GM23338 (cell line): ENCODE results near the gene ZNF532.

ENCODE experiments used
- CREB1 ChIP-seq: fragments of 250-450 bp; sonication (Bioruptor Pico); IDR thresholded peaks from 2 replicates; pipeline ENCODE4 v1.5.0; 2020; ENCODE audit warnings: low read depth, mild to moderate bottlenecking, moderate library complexity
- EZH2 ChIP-seq: fragments of 200-600 bp; sonication (generic); IDR thresholded peaks from one replicate; pipeline ENCODE4 v1.8.0; 2017; ENCODE audit warnings: antibody characterized with exemption, mild to moderate bottlenecking, low read depth; ENCODE audit not compliant: unreplicated experiment
- EZH2phosphoT487 ChIP-seq: fragments of 200-600 bp; sonication (generic); IDR thresholded peaks from one replicate; pipeline ENCODE4 v1.8.1; 2018; ENCODE audit warnings: antibody characterized with exemption; ENCODE audit not compliant: unreplicated experiment
- NANOG ChIP-seq: IDR thresholded peaks from 2 replicates; pipeline ENCODE4 v1.6.1; 2016; ENCODE audit warnings: antibody characterized with exemption, borderline replicate concordance
- POLR2AphosphoS5 ChIP-seq: IDR thresholded peaks from 2 replicates; pipeline ENCODE4 v1.6.1; 2016; ENCODE audit warnings: antibody characterized with exemption, low read depth
- ZNF331 ChIP-seq: fragments of 250-450 bp; sonication (Bioruptor Pico); IDR thresholded peaks from 2 replicates; pipeline ENCODE4 v1.5.0; 2020; ENCODE audit warnings: low read depth, mild to moderate bottlenecking, moderate library complexity
- TF ChIP-seq, protein P1 (sequence below), 2 experiments: fragments of 200-600 bp in 1 of 2; sonication (generic) in 1 of 2; conservative IDR thresholded peaks; 2 replicates each; pipeline versions ENCODE4 v1.5.1 to v1.6.1; 2016 to 2017; ENCODE audit warnings: antibody characterized with exemption in 2 of 2, low read depth in 2 of 2, mild to moderate bottlenecking in 2 of 2, moderate library complexity in 1 of 2
- TF ChIP-seq, protein P2 (sequence below): IDR thresholded peaks from one replicate; pipeline ENCODE4 v1.6.1; 2018; ENCODE audit warnings: antibody characterized with exemption; ENCODE audit not compliant: unreplicated experiment

DNA sequence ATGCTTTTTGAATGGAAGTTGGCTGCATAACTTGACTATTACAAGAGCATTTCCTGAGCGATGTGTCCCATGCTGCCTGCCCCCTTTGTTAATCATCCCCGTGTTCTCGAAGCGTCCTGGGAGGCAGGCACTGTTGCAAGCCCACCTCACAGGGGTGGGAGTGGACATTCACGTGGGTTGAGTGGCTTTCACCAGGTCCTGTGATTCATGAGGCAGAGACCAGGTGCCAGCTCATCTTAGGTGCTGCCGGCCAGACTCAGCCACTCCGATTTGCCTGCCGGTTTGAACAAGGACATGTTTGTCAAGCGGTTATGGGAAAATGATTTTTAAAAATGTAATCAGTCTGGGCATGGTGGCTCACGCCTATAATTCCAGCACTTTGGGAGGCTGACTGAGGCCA lies 112.5 kb downstream of the ZNF532 start:
- TF ChIP-seq, protein P1, sequence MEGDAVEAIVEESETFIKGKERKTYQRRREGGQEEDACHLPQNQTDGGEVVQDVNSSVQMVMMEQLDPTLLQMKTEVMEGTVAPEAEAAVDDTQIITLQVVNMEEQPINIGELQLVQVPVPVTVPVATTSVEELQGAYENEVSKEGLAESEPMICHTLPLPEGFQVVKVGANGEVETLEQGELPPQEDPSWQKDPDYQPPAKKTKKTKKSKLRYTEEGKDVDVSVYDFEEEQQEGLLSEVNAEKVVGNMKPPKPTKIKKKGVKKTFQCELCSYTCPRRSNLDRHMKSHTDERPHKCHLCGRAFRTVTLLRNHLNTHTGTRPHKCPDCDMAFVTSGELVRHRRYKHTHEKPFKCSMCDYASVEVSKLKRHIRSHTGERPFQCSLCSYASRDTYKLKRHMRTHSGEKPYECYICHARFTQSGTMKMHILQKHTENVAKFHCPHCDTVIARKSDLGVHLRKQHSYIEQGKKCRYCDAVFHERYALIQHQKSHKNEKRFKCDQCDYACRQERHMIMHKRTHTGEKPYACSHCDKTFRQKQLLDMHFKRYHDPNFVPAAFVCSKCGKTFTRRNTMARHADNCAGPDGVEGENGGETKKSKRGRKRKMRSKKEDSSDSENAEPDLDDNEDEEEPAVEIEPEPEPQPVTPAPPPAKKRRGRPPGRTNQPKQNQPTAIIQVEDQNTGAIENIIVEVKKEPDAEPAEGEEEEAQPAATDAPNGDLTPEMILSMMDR (conservative IDR thresholded peaks at IDR 0.05; ENCODE audit: low read depth in 2 of 2), result no peak
- no peak for TF ChIP-seq EZH2phosphoT487
- no peak for TF ChIP-seq POLR2AphosphoS5
- TF ChIP-seq, protein P2, sequence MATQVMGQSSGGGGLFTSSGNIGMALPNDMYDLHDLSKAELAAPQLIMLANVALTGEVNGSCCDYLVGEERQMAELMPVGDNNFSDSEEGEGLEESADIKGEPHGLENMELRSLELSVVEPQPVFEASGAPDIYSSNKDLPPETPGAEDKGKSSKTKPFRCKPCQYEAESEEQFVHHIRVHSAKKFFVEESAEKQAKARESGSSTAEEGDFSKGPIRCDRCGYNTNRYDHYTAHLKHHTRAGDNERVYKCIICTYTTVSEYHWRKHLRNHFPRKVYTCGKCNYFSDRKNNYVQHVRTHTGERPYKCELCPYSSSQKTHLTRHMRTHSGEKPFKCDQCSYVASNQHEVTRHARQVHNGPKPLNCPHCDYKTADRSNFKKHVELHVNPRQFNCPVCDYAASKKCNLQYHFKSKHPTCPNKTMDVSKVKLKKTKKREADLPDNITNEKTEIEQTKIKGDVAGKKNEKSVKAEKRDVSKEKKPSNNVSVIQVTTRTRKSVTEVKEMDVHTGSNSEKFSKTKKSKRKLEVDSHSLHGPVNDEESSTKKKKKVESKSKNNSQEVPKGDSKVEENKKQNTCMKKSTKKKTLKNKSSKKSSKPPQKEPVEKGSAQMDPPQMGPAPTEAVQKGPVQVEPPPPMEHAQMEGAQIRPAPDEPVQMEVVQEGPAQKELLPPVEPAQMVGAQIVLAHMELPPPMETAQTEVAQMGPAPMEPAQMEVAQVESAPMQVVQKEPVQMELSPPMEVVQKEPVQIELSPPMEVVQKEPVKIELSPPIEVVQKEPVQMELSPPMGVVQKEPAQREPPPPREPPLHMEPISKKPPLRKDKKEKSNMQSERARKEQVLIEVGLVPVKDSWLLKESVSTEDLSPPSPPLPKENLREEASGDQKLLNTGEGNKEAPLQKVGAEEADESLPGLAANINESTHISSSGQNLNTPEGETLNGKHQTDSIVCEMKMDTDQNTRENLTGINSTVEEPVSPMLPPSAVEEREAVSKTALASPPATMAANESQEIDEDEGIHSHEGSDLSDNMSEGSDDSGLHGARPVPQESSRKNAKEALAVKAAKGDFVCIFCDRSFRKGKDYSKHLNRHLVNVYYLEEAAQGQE, result no peak
- no peak for TF ChIP-seq EZH2
- TF ChIP-seq CREB1 (CRISPR knock-in tag), result no peak
- no peak for TF ChIP-seq NANOG
- TF ChIP-seq ZNF331, result no peak
